ENCODE results near the gene NINJ1. TPM values are rescaled to one million over a fixed set of nuclear protein-coding genes. Genes with fewer than 3 reads are reported as not detected.

The NINJ1 gene
- total and polyA plus RNA-seq, 5 donors from 2014 or later, result 68.5 to 144 (median 75.4) TPM

- no peaks in the 10 kb centered on the region for H3K27me3 Mint-ChIP-seq
- DNase-seq, result no peak
- peaks cover 5 to 29% (median 12%) of the 10 kb centered on the region in 4 donors for H3K4me1 Mint-ChIP-seq
- H3K36me3 Mint-ChIP-seq, result peaks cover 12% of the 10 kb centered on the region
- H3K27ac ChIP-seq (ENCODE audit: insufficient read depth, low read length, poor library complexity, severe bottlenecking), result no peak overlapping the region
- no peak overlapping the region for H3K4me3 Mint-ChIP-seq
- no peaks in the 10 kb centered on the region for H3K9me3 Mint-ChIP-seq
- H3K9me3 ChIP-seq (ENCODE audit: control insufficient read depth in 2 of 2, low read length in 2 of 2), result no peaks in the 10 kb centered on the region
- H3K27ac Mint-ChIP-seq, result no peak overlapping the region
- no peaks in the 10 kb centered on the region for H3K27me3 ChIP-seq (ENCODE audit: control insufficient read depth, insufficient read depth, low read length)
- no peak overlapping the region for H3K4me3 ChIP-seq (ENCODE audit: low read depth, low read length)
- ATAC-seq (ENCODE audit: low read depth in 2 of 2), result no peak
- peaks cover 15% of the 10 kb centered on the region for H3K4me1 ChIP-seq (ENCODE audit: control insufficient read depth, insufficient read depth, low read length, poor library complexity, severe bottlenecking)
- peaks cover 28% of the 10 kb centered on the region for H3K36me3 ChIP-seq (ENCODE audit: control insufficient read depth, insufficient read depth, low read length)
Measured at GRCh38 chr9:93115486-93116071, 18.5 kb downstream of the NINJ1 start.

- Histone ChIP-seq H3K4me1 (ENCODE audit: control insufficient read depth, insufficient read depth, low read length, poor library complexity, severe bottlenecking) (peaks cover 14% of the 10 kb centered on the region), H3K27ac (ENCODE audit: insufficient read depth, low read length, poor library complexity, severe bottlenecking) (no peak overlapping the region), H3K36me3 (ENCODE audit: control insufficient read depth, insufficient read depth, low read length) (peaks cover 31% of the 10 kb centered on the region), H3K27me3 (ENCODE audit: control insufficient read depth, insufficient read depth, low read length) (no peaks in the 10 kb centered on the region), H3K9me3 (ENCODE audit: control insufficient read depth in 2 of 2, low read length in 2 of 2) (no peaks in the 10 kb centered on the region), H3K4me3 (ENCODE audit: low read depth, low read length) (no peak overlapping the region)
- no peaks in the 10 kb centered on the region for H3K27me3 Mint-ChIP-seq
- ATAC-seq (ENCODE audit: low read depth in 2 of 2) (no peak), DNase-seq (no peak)
- H3K27ac Mint-ChIP-seq, result peak overlapping the region in 1 of 3 donors; percentile 20
- H3K36me3 Mint-ChIP-seq, result peaks cover 9% of the 10 kb centered on the region
- H3K9me3 Mint-ChIP-seq, result no peaks in the 10 kb centered on the region
- H3K4me3 Mint-ChIP-seq, result no peak overlapping the region
- H3K4me1 Mint-ChIP-seq, result peaks cover 2 to 22% (median 10%) of the 10 kb centered on the region in 4 donors
Measured at GRCh38 chr9:93114984-93115335, 19.1 kb downstream of the NINJ1 start.

- Mint-ChIP-seq H3K27ac (peak overlapping the region in 1 of 3 donors; percentile 20), H3K36me3 (peaks cover 9% of the 10 kb centered on the region), H3K27me3 (no peaks in the 10 kb centered on the region), H3K9me3 (no peaks in the 10 kb centered on the region), H3K4me3 (no peak overlapping the region), H3K4me1 (peaks cover 2 to 17% (median 8%) of the 10 kb centered on the region in 4 donors)
- ATAC-seq (ENCODE audit: low read depth in 2 of 2), result no peak
- H3K4me3 ChIP-seq (ENCODE audit: low read depth, low read length), result no peak overlapping the region
- DNase-seq, result no peak
- peaks cover 31% of the 10 kb centered on the region for H3K36me3 ChIP-seq (ENCODE audit: control insufficient read depth, insufficient read depth, low read length)
- no peaks in the 10 kb centered on the region for H3K27me3 ChIP-seq (ENCODE audit: control insufficient read depth, insufficient read depth, low read length)
- H3K9me3 ChIP-seq (ENCODE audit: control insufficient read depth in 2 of 2, low read length in 2 of 2), result no peaks in the 10 kb centered on the region
- no peak overlapping the region for H3K27ac ChIP-seq (ENCODE audit: insufficient read depth, low read length, poor library complexity, severe bottlenecking)
- peaks cover 8% of the 10 kb centered on the region for H3K4me1 ChIP-seq (ENCODE audit: control insufficient read depth, insufficient read depth, low read length, poor library complexity, severe bottlenecking)
Measured at GRCh38 chr9:93114169-93114983, 19.7 kb downstream of the NINJ1 start.

GRCh38 chr9:93112864-93113389, 21.1 kb downstream of the NINJ1 start:
- DNase-seq (no peak), ATAC-seq (ENCODE audit: low read depth in 2 of 2) (no peak)
- Histone ChIP-seq H3K36me3 (ENCODE audit: control insufficient read depth, insufficient read depth, low read length) (peaks cover 33% of the 10 kb centered on the region), H3K4me1 (ENCODE audit: control insufficient read depth, insufficient read depth, low read length, poor library complexity, severe bottlenecking) (peaks cover 17% of the 10 kb centered on the region), H3K27ac (ENCODE audit: insufficient read depth, low read length, poor library complexity, severe bottlenecking) (no peak overlapping the region), H3K27me3 (ENCODE audit: control insufficient read depth, insufficient read depth, low read length) (no peaks in the 10 kb centered on the region), H3K4me3 (ENCODE audit: low read depth, low read length) (no peak overlapping the region), H3K9me3 (ENCODE audit: control insufficient read depth in 2 of 2, low read length in 2 of 2) (no peaks in the 10 kb centered on the region)
- no peaks in the 10 kb centered on the region for H3K27me3 Mint-ChIP-seq
- no peak overlapping the region for H3K4me3 Mint-ChIP-seq
- no peak overlapping the region for H3K27ac Mint-ChIP-seq
- no peaks in the 10 kb centered on the region for H3K9me3 Mint-ChIP-seq
- H3K36me3 Mint-ChIP-seq, result peaks cover 13% of the 10 kb centered on the region
- H3K4me1 Mint-ChIP-seq, result peaks cover 6 to 22% (median 13%) of the 10 kb centered on the region in 4 donors

- H3K27me3 ChIP-seq (ENCODE audit: control insufficient read depth, insufficient read depth, low read length), result no peaks in the 10 kb centered on the region
- H3K9me3 Mint-ChIP-seq, result no peaks in the 10 kb centered on the region
- no peak overlapping the region for H3K4me3 Mint-ChIP-seq
- H3K36me3 Mint-ChIP-seq, result peaks cover 18% of the 10 kb centered on the region
- peaks cover 37% of the 10 kb centered on the region for H3K36me3 ChIP-seq (ENCODE audit: control insufficient read depth, insufficient read depth, low read length)
- no peak for ATAC-seq (ENCODE audit: low read depth in 2 of 2)
- no peak overlapping the region for H3K4me3 ChIP-seq (ENCODE audit: low read depth, low read length)
- H3K4me1 Mint-ChIP-seq, result peaks cover 6 to 28% (median 17%) of the 10 kb centered on the region in 4 donors
- peaks cover 23% of the 10 kb centered on the region for H3K4me1 ChIP-seq (ENCODE audit: control insufficient read depth, insufficient read depth, low read length, poor library complexity, severe bottlenecking)
- H3K27ac Mint-ChIP-seq, result no peak overlapping the region
- DNase-seq, result no peak
- H3K27me3 Mint-ChIP-seq, result no peaks in the 10 kb centered on the region
- no peak overlapping the region for H3K27ac ChIP-seq (ENCODE audit: insufficient read depth, low read length, poor library complexity, severe bottlenecking)
- no peaks in the 10 kb centered on the region for H3K9me3 ChIP-seq (ENCODE audit: control insufficient read depth in 2 of 2, low read length in 2 of 2)
Measured at GRCh38 chr9:93112116-93112863, 21.8 kb downstream of the NINJ1 start.

GRCh38 chr9:93111371-93112115, 22.5 kb downstream of the NINJ1 start:
- H3K9me3 Mint-ChIP-seq, result peaks cover 0 to under 1% (median 0%) of the 10 kb centered on the region in 7 donors
- H3K27ac ChIP-seq (ENCODE audit: insufficient read depth, low read length, poor library complexity, severe bottlenecking), result no peak overlapping the region
- H3K4me1 Mint-ChIP-seq, result peaks cover 9 to 36% (median 22%) of the 10 kb centered on the region in 4 donors
- H3K4me3 ChIP-seq (ENCODE audit: low read depth, low read length), result no peak overlapping the region
- DNase-seq, result no peak
- H3K36me3 ChIP-seq (ENCODE audit: control insufficient read depth, insufficient read depth, low read length), result peaks cover 37% of the 10 kb centered on the region
- H3K36me3 Mint-ChIP-seq, result peaks cover 18% of the 10 kb centered on the region
- peaks cover 31% of the 10 kb centered on the region for H3K4me1 ChIP-seq (ENCODE audit: control insufficient read depth, insufficient read depth, low read length, poor library complexity, severe bottlenecking)
- H3K9me3 ChIP-seq (ENCODE audit: control insufficient read depth in 2 of 2, low read length in 2 of 2), result no peaks in the 10 kb centered on the region
- no peak overlapping the region for H3K27ac Mint-ChIP-seq
- H3K27me3 Mint-ChIP-seq, result no peaks in the 10 kb centered on the region
- no peak for ATAC-seq (ENCODE audit: low read depth in 2 of 2)
- H3K27me3 ChIP-seq (ENCODE audit: control insufficient read depth, insufficient read depth, low read length), result no peaks in the 10 kb centered on the region
- no peak overlapping the region for H3K4me3 Mint-ChIP-seq

- Mint-ChIP-seq H3K9me3 (peaks cover 0 to 2% (median 0%) of the 10 kb centered on the region in 7 donors), H3K4me3 (no peak overlapping the region), H3K4me1 (peaks cover 12 to 40% (median 25%) of the 10 kb centered on the region in 4 donors), H3K27me3 (no peaks in the 10 kb centered on the region), H3K27ac (no peak overlapping the region), H3K36me3 (peaks cover 18% of the 10 kb centered on the region)
- Histone ChIP-seq H3K4me1 (ENCODE audit: control insufficient read depth, insufficient read depth, low read length, poor library complexity, severe bottlenecking) (peaks cover 36% of the 10 kb centered on the region), H3K9me3 (ENCODE audit: control insufficient read depth in 2 of 2, low read length in 2 of 2) (no peaks in the 10 kb centered on the region), H3K27me3 (ENCODE audit: control insufficient read depth, insufficient read depth, low read length) (no peaks in the 10 kb centered on the region), H3K27ac (ENCODE audit: insufficient read depth, low read length, poor library complexity, severe bottlenecking) (no peak overlapping the region), H3K36me3 (ENCODE audit: control insufficient read depth, insufficient read depth, low read length) (peaks cover 37% of the 10 kb centered on the region), H3K4me3 (ENCODE audit: low read depth, low read length) (no peak overlapping the region)
- no peak for ATAC-seq (ENCODE audit: low read depth in 2 of 2)
- DNase-seq, result no peak
Measured at GRCh38 chr9:93111001-93111370, 23.1 kb downstream of the NINJ1 start.
